BLaER1 (cell line): ENCODE measurements around the gene RBM18.

ENCODE experiments used
- H3K27ac ChIP-seq: shearing (Covaris generic); formaldehyde crosslinking; 2 replicates; pipeline ENCODE4 v1.8.1; 2022
- H3K27me3 ChIP-seq: shearing (Covaris generic); formaldehyde crosslinking; 2 replicates; pipeline ENCODE4 v1.8.1; 2022
- H3K36me3 ChIP-seq: shearing (Covaris generic); formaldehyde crosslinking; 2 replicates; pipeline ENCODE4 v1.8.1; 2022
- H3K4me1 ChIP-seq: shearing (Covaris generic); formaldehyde crosslinking; 2 replicates; pipeline ENCODE4 v1.8.1; 2022
- H3K4me2 ChIP-seq: shearing (Covaris generic); formaldehyde crosslinking; 2 replicates; pipeline ENCODE4 v1.8.1; 2022
- H3K4me3 ChIP-seq: shearing (Covaris generic); formaldehyde crosslinking; 2 replicates; pipeline ENCODE4 v1.8.1; 2022
- H3K9ac ChIP-seq: shearing (Covaris generic); formaldehyde crosslinking; 2 replicates; pipeline ENCODE4 v1.8.1; 2022
- H3K9me3 ChIP-seq: shearing (Covaris generic); formaldehyde crosslinking; 2 replicates; pipeline ENCODE4 v1.8.1; 2022
- H4K20me1 ChIP-seq: shearing (Covaris generic); formaldehyde crosslinking; 2 replicates; pipeline ENCODE4 v1.8.1; 2022
- Cebpa-rat ChIP-seq: shearing (Covaris generic); IDR thresholded peaks from 2 replicates; pipeline ENCODE4 v1.8.1; 2022

Gene RBM18, protein sequence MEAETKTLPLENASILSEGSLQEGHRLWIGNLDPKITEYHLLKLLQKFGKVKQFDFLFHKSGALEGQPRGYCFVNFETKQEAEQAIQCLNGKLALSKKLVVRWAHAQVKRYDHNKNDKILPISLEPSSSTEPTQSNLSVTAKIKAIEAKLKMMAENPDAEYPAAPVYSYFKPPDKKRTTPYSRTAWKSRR

DNA sequence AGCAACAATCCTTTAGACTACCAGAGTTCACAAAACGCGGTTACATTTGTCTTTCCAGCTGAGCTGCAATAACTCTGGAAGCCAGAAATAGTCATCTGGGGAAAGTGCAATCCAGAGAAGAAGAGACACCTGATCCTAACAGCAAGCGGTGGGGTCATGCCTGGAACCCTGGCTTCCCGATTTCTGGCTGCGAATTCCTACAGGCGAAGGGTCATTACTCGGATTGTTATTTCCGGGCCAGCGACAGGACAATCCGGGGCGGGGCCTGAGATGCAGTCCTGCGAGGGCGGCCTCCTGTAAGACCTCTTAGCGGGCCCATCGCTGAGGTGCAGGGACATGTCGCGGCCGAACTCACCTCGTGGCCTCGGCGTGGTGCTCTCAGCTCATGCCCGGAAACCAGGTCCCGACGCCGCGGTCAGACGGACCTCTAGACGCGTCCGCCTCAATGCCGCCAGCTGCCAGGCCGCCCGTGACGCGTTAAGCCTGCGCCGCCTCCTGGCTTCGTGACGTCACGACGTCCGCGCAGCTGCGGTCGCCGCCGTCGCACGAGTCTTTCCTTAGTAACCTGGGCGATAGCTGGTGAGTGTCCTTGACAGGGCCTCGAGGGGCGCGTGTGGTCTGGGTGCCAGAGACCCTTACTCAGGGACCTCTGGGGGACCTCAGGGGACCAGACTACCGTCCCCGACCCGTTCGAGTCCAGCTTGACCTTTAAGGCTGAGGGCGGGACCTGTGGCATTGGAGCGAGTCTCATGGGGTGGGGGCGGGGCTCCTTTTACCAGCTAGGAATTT is at the start of gene RBM18, which contains the start of gene MRRF:
RBM18 (minus strand) TSS at position 481 of the 789 bp plus-strand sequence. CDS start 3,348 bp downstream, outside the sequence.
MRRF (plus strand) TSS at position 523 of the 789 bp plus-strand sequence. CDS start 6,010 bp downstream, outside the sequence.
- H3K27ac ChIP-seq: peak within 1 kb of the TSS; percentile 90
- H3K9me3 ChIP-seq: no peaks in the 10 kb centered on the region
- H3K27me3 ChIP-seq: no peaks in the 10 kb centered on the region
- TF ChIP-seq Cebpa-rat: no peak
- peak within 1 kb of the TSS; percentile 87 for H3K4me3 ChIP-seq
- peak within 1 kb of the TSS; percentile 91 for H3K9ac ChIP-seq
- H3K36me3 ChIP-seq: peaks cover 24% of the 10 kb centered on the region
- peak within 1 kb of the TSS; percentile 96 for H3K4me2 ChIP-seq
- H4K20me1 ChIP-seq: peaks cover 43% of the 10 kb centered on the region
- peaks cover 56% of the 10 kb centered on the region for H3K4me1 ChIP-seq

DNA sequence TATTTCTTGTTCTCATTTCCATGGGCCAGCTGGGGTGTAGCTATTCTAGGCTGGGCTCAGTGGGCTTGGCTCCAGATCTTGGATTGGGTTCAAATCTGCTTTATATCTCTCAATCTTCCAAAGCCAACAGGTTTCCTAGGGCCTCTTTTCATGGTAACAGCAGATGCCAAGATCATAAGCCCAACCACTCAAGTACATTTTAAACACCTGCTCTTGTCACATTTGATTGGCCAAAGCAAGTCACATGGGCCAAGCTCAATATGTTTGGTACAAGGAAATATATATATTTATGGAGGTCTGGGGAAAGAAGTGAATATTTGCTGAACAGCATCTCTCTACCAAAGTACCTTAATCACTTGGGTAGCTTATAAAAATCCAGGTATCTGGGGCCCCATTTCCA is 49.5 kb upstream of the RBM18 start:
- H3K36me3 ChIP-seq: peaks cover 80% of the 10 kb centered on the region
- H3K4me3 ChIP-seq: no peak overlapping the region
- no peaks in the 10 kb centered on the region for H3K27me3 ChIP-seq
- H3K4me1 ChIP-seq: no peaks in the 10 kb centered on the region
- no peak overlapping the region for H3K27ac ChIP-seq
- peaks cover 20% of the 10 kb centered on the region for H4K20me1 ChIP-seq
- no peak for TF ChIP-seq Cebpa-rat
- no peak overlapping the region for H3K4me2 ChIP-seq
- no peaks in the 10 kb centered on the region for H3K9me3 ChIP-seq
- no peak overlapping the region for H3K9ac ChIP-seq

DNA sequence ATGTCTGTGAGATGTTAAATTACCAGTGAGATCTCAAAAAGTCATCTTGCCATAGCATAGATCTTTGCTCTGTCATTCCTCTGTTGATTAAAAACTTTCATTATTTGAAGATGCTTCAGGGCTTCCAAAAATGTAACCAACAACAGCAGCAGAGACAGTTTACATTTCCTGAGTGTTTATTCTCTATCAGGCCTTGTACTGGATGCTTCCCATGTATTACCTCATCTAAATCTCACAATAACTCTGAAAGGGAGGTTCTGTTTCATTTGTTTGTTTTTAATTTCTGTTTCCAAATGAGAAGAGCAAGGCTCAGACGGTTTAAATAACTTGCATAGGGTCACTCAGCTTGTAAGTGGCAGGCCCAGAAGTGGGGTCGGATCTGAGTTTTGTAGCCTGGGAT is 45.2 kb upstream of the RBM18 start:
- H3K4me1 ChIP-seq: no peaks in the 10 kb centered on the region
- no peaks in the 10 kb centered on the region for H3K27me3 ChIP-seq
- H3K4me2 ChIP-seq: no peak overlapping the region
- H3K9ac ChIP-seq: no peak overlapping the region
- H3K36me3 ChIP-seq: peaks cover 91% of the 10 kb centered on the region
- no peak overlapping the region for H3K27ac ChIP-seq
- H4K20me1 ChIP-seq: 0 out of 2 replicates have a peak, but pooled peaks cover 9% of the 10 kb centered on the region
- no peaks in the 10 kb centered on the region for H3K9me3 ChIP-seq
- no peak overlapping the region for H3K4me3 ChIP-seq
- no peak for TF ChIP-seq Cebpa-rat

DNA sequence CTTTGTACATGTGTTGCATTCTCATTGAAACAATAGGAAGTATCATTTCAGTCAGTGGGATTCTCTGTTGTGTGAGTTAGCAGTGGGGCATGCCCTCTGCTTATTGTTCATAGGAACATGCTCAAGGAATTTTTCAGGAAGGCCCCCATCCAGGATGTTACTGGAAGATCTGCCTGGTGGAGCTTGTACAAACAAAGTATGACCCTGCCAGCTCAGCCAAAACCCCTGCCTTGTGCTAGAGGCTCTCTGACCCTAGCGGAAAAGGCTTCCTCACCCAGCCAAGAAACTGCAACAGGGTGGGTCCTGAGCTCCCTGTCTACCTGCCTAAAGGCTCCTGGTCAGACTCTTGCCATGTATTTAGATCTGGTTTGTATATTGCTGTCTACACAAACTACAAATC is 43.3 kb upstream of the RBM18 start:
- TF ChIP-seq Cebpa-rat: no peak
- Histone ChIP-seq H3K27ac (no peak overlapping the region), H3K4me2 (no peak overlapping the region), H3K4me1 (no peaks in the 10 kb centered on the region), H3K4me3 (no peak overlapping the region), H3K9me3 (no peaks in the 10 kb centered on the region), H3K9ac (no peak overlapping the region), H3K36me3 (peaks cover 89% of the 10 kb centered on the region), H4K20me1 (peaks cover 17% of the 10 kb centered on the region; the same call in 1 of the 2 replicates), H3K27me3 (no peaks in the 10 kb centered on the region)

DNA sequence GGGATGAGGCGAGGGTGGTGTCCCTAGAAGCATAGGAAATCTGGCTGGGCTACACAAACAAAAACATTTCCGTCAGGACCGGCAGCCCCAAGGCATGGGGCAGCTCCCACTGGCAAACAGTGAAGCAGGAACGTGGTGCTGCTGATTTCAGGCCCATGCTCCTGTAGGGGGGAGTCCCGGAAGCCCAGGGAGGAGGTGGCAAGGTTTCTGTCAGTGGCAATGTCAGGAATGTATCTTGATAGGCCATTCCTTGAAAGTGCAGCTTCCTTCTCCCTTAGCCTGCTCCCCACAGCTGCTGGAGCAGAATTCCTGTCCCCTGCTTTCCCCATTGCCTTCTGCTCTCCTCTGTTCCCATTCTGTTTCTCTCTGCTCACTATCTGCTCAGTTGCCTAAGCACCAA is 42.4 kb upstream of the RBM18 start:
- Histone ChIP-seq H3K9me3 (no peaks in the 10 kb centered on the region), H3K36me3 (peaks cover 87% of the 10 kb centered on the region)

DNA sequence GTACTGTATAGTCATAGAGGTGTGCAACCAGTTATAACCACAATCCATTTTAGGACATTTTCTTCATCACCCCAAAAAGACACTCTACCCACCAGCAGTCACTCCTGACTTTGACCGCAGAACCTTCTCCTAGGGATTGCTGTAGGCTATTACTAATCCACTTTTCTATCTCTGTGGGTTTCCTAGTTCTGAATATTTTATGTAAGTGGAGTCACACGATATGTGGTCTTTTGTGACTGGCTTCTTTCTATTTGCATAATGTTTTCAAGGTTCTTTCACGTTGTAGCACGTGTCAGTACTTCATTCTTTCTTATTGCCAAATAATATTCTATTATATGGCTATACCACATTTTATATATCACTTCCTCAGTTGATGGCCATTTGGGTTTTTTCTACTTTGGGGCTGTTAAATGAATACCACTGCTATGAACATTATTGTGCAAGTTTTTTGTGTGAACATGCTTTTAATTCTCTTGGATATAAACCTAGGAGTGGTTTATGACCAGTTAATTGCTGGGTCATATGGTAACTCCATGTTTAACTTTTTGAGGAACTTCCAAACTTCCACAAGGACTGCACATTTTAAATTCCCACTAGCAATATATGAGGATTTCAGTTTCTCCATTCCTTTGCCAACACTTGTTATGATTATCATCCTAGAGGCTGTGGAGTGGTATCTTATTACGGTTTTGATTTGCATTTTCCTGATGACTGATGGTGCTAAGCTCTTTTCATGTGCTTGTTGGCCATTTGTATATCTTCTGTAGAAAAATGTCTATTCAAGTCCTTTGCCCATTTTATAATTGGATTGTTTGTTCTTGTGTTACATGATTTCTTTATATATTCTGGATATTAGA is 37.8 kb upstream of the RBM18 start:
- H3K4me3 ChIP-seq: no peak overlapping the region
- no peaks in the 10 kb centered on the region for H3K27me3 ChIP-seq
- no peak overlapping the region for H3K4me2 ChIP-seq
- TF ChIP-seq Cebpa-rat: no peak
- no peak overlapping the region for H3K9ac ChIP-seq
- peaks cover 34% of the 10 kb centered on the region for H4K20me1 ChIP-seq
- H3K9me3 ChIP-seq: no peaks in the 10 kb centered on the region
- peaks cover 95% of the 10 kb centered on the region for H3K36me3 ChIP-seq
- no peaks in the 10 kb centered on the region for H3K4me1 ChIP-seq
- H3K27ac ChIP-seq: no peak overlapping the region

More for the DNA sequence above, 42.4 kb upstream of the RBM18 start:
- no peaks in the 10 kb centered on the region for H3K27me3 ChIP-seq
- H4K20me1 ChIP-seq: peaks cover 17% of the 10 kb centered on the region; the same call in 1 of the 2 replicates
- no peaks in the 10 kb centered on the region for H3K4me1 ChIP-seq
- H3K9ac ChIP-seq: no peak overlapping the region
- no peak overlapping the region for H3K4me3 ChIP-seq
- H3K4me2 ChIP-seq: no peak overlapping the region
- H3K27ac ChIP-seq: no peak overlapping the region
- TF ChIP-seq Cebpa-rat: no peak

DNA sequence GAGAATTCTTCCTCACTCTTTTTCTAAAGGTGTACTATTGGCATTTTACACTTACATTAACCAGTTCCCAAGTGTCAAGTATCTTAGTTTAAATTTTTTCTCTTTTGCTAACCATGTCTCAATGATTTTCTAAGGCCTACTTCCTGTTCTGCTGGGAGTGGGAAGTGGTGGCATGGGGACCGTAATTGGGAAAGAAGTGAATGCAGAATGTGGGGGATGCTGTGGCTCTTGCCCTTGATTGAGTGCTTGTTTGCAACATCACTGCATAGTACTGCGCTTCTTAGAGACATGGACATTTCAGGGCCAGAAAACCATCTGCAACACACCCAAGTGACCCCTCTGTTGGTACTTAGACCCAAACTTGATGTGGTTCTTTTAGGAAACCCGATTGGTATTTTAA is 32.9 kb upstream of the RBM18 start:
- H4K20me1 ChIP-seq: peaks cover 30% of the 10 kb centered on the region
- no peak for TF ChIP-seq Cebpa-rat

DNA sequence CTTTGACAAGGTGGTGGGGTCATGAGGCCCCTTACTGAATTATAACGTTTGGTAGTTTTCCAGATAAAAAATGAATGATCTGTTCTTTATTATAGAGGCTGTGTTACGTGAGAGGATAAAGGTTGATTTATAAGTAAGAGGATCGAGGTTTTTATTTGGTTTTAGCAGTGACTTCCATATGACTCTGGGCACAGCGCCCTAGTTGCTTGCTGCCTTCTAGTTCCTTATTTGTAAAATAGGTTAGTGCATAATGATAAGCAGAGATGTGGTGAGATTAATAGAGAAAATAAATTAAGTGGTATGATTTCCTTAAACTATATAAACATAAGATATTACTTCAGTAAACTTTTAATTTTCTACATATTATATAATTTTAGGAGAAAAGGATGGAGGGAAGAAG is 29.9 kb upstream of the RBM18 start:
- H3K9ac ChIP-seq: no peak overlapping the region
- H3K4me2 ChIP-seq: no peak overlapping the region
- H3K27ac ChIP-seq: no peak overlapping the region
- no peak for TF ChIP-seq Cebpa-rat
- no peaks in the 10 kb centered on the region for H3K27me3 ChIP-seq
- no peak overlapping the region for H3K4me3 ChIP-seq
- peaks cover 36% of the 10 kb centered on the region for H4K20me1 ChIP-seq
- peaks cover 80% of the 10 kb centered on the region for H3K36me3 ChIP-seq
- no peaks in the 10 kb centered on the region for H3K9me3 ChIP-seq
- peaks cover 27% of the 10 kb centered on the region for H3K4me1 ChIP-seq

More for the DNA sequence above, 32.9 kb upstream of the RBM18 start:
- Histone ChIP-seq H3K4me2 (no peak overlapping the region), H3K4me3 (no peak overlapping the region), H3K27me3 (no peaks in the 10 kb centered on the region), H3K27ac (no peak overlapping the region), H3K4me1 (no peaks in the 10 kb centered on the region), H3K9me3 (no peaks in the 10 kb centered on the region), H3K36me3 (peaks cover 97% of the 10 kb centered on the region), H3K9ac (no peak overlapping the region)

DNA sequence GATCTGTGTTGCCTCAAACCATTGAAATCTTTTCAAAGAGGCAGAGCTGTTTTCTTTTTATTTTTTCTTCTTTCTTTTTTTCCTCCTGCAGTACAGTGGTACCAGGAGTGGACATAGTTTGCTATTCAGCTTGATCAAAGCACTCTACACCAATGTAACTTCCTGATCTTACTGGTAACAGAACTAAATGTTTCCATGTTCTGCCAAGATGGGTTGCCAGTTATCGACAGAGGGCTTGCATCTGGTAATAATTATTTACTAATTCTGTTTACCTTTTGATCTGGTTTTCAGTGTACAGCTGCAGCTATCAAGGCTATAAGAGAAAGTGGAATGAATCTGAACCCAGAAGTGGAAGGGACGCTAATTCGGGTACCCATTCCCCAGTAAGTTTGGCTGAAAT is 26.8 kb upstream of the RBM18 start:
- peak overlapping the region; percentile 83 for H3K4me2 ChIP-seq

More for the DNA sequence above, 26.8 kb upstream of the RBM18 start:
- no peaks in the 10 kb centered on the region for H3K27me3 ChIP-seq
- H3K4me1 ChIP-seq: peaks cover 32% of the 10 kb centered on the region
- H4K20me1 ChIP-seq: peaks cover 35% of the 10 kb centered on the region
- no peaks in the 10 kb centered on the region for H3K9me3 ChIP-seq
- no peak for TF ChIP-seq Cebpa-rat
- peak overlapping the region; percentile 17; the same call in 1 of the 2 replicates for H3K9ac ChIP-seq
- H3K36me3 ChIP-seq: peaks cover 78% of the 10 kb centered on the region
- H3K27ac ChIP-seq: no peak overlapping the region; the same call in 1 of the 2 replicates
- H3K4me3 ChIP-seq: peak overlapping the region; percentile 15; the same call in 1 of the 2 replicates
